Epithelial cell of proximal tubule (primary cell): ENCODE data around the gene FANK1. TPM values are rescaled to one million over a fixed set of nuclear protein-coding genes. Genes with fewer than 3 reads are reported as not detected.

Experiments used
- DNase-seq: peaks from one replicate; pipeline ENCODE4 v3.0.0-alpha.2; 2011; ENCODE audit warnings: low read depth
- H3K4me3 ChIP-seq: 2 replicates; pipeline ENCODE4 v1.5.1; 2011; ENCODE audit warnings: low read depth, mild to moderate bottlenecking, low read length
- total RNA-seq: library from RNA; depleted of rRNA; stranded (reverse); fragments of >200 nt; gene quantifications from 2 replicates; pipeline ENCODE4 v1.2.3, GENCODE V29; 2015
- TF ChIP-seq, protein P1 (sequence below): conservative IDR thresholded peaks from 2 replicates; pipeline ENCODE4 v1.5.1; 2012; ENCODE audit warnings: low read depth, mild to moderate bottlenecking, low read length

Gene FANK1
- total RNA-seq, 1 donor from 2014 or later: 9.2 TPM

GRCh38 chr10:125928928-125929585 is 32.7 kb downstream of the FANK1 start:
- no peak overlapping the region for H3K4me3 ChIP-seq
- no peak for DNase-seq
- TF ChIP-seq, protein P1, sequence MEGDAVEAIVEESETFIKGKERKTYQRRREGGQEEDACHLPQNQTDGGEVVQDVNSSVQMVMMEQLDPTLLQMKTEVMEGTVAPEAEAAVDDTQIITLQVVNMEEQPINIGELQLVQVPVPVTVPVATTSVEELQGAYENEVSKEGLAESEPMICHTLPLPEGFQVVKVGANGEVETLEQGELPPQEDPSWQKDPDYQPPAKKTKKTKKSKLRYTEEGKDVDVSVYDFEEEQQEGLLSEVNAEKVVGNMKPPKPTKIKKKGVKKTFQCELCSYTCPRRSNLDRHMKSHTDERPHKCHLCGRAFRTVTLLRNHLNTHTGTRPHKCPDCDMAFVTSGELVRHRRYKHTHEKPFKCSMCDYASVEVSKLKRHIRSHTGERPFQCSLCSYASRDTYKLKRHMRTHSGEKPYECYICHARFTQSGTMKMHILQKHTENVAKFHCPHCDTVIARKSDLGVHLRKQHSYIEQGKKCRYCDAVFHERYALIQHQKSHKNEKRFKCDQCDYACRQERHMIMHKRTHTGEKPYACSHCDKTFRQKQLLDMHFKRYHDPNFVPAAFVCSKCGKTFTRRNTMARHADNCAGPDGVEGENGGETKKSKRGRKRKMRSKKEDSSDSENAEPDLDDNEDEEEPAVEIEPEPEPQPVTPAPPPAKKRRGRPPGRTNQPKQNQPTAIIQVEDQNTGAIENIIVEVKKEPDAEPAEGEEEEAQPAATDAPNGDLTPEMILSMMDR: no peak

- no peak for DNase-seq
- TF ChIP-seq, protein P1: no peak
- H3K4me3 ChIP-seq: no peak overlapping the region
These were observed 33.3 kb downstream of the FANK1 start for GRCh38 chr10:125929618-125930017.

DNA sequence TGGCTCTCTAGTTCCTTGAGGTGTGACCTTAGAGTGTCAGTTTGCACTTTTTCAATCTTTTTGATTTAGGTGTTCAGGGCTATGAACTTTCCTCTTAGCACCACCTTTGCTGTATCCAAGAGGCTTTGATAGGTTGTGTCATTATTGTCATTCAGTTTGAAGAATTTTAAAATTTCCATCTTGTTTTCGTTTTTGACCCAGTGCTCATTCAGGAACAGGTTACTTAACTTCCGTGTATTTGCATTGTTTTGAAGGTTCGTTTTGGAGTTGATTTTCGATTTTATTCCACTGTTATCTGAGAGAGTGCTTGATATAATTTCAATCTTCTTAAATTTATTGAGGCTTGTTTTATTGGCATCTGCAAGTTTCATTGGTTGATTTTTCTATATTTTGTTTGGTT is 37.3 kb downstream of the FANK1 start:
- H3K4me3 ChIP-seq: no peak overlapping the region
- TF ChIP-seq, protein P1: no peak
- DNase-seq: no peak

GRCh38 chr10:125936331-125936730 is 40.0 kb downstream of the FANK1 start:
- no peak overlapping the region for H3K4me3 ChIP-seq
- DNase-seq: no peak
- TF ChIP-seq, protein P1: no peak

DNA sequence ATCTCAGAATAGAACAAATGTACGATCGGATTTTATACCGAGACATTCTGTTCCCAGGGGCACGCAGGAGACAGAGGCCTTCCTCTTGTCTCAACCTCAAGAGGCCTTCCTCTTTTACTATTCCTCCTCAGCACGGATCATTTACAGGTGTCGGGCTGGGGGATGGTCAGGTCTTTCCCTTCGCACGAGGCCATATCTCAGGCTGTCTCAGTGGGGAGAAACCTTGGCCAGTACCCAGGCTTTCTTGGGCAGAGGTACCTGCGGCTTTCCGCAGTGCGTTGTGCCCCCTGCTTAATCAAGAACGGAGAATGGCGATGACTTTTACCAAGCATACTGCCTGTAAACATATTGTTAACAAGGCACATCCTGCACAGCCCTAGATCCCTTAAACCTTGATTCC is 44.2 kb downstream of the FANK1 start:
- DNase-seq: no peak
- no peak overlapping the region for H3K4me3 ChIP-seq
- TF ChIP-seq, protein P1: no peak

DNA sequence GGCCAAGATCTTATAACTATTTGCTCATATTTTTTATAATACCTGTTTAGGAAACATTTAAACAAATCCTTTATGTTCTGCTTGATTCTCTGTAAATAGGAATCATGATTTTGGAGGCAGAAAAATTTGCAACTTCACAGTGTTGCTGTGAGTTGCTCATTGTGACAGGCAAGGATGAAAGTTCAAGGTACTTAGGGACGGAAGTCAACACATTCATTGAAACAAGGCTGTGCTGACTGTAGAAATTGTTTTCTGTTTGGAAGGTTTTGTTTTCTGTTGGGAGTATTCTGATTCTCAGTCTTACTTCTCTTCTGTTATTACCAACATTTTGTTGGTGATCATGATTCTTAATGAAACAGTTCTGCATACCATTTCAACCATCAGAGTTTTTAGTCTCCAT is 54.9 kb downstream of the FANK1 start:
- TF ChIP-seq, protein P1: no peak
- H3K4me3 ChIP-seq: no peak overlapping the region
- no peak for DNase-seq

- DNase-seq: no peak
- TF ChIP-seq, protein P1: no peak
- no peak overlapping the region for H3K4me3 ChIP-seq
These were observed 57.5 kb downstream of the FANK1 start for GRCh38 chr10:125953778-125954385.
